Osteocyte (in vitro differentiated cells): ENCODE measurements around the gene TSPAN18. TPM values are rescaled to one million over a fixed set of nuclear protein-coding genes. Genes with fewer than 3 reads are reported as not detected.

Experiments
- DNase-seq: peaks from one replicate; pipeline ENCODE4 v3.0.0; 2021; ENCODE audit warnings: mixed read lengths; ENCODE audit not compliant: unreplicated experiment; ENCODE audit errors: extremely low spot score
- H3K27ac Mint-ChIP-seq: one replicate; pipeline ENCODE4 v1.8.0; 2021; ENCODE audit warnings: mild to moderate bottlenecking, mixed read lengths; ENCODE audit not compliant: unreplicated experiment
- H3K27me3 Mint-ChIP-seq: one replicate; pipeline ENCODE4 v1.8.0; 2021; ENCODE audit warnings: mixed read lengths; ENCODE audit not compliant: unreplicated experiment
- H3K36me3 Mint-ChIP-seq: one replicate; pipeline ENCODE4 v1.8.0; 2021; ENCODE audit warnings: mixed read lengths; ENCODE audit not compliant: unreplicated experiment
- H3K4me1 Mint-ChIP-seq: one replicate; pipeline ENCODE4 v1.8.0; 2021; ENCODE audit warnings: mixed read lengths; ENCODE audit not compliant: unreplicated experiment
- H3K4me3 Mint-ChIP-seq: one replicate; pipeline ENCODE4 v1.8.0; 2021; ENCODE audit warnings: mild to moderate bottlenecking, moderate library complexity, mixed read lengths; ENCODE audit not compliant: unreplicated experiment
- H3K9me3 Mint-ChIP-seq: one replicate; pipeline ENCODE4 v1.8.0; 2021; ENCODE audit warnings: mixed read lengths; ENCODE audit not compliant: unreplicated experiment
- total RNA-seq: library from RNA; stranded (reverse); gene quantifications from 2 replicates; pipeline ENCODE4 v1.2.1, GENCODE V29; 2021
- TF ChIP-seq, protein P1 (sequence below): fragments of 200-600 bp; sonication (generic); IDR thresholded peaks from 2 replicates; pipeline ENCODE4 v1.5.0; 2021; ENCODE audit warnings: antibody characterized with exemption, mild to moderate bottlenecking, moderate library complexity

TSPAN18 gene
- total RNA-seq, 1 donor from 2014 or later = 13.4 TPM

DNA sequence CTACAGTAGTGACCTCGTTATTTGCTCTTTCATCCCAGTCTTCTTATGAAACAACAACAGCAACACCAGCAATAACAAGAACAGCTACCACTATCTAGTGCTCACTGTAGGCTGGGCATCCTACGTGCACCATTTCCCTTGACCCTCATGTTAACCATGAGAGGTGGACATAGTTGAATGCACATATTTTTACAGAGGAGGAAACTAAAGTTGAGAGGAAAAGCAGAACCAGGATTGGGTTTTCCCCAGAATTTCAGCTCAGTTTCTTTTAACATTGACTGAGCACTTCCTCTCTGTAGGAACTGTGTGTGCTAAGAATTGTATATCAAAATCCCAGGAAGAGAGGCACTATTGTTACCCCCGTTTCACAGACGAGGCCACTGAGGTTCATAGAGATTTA lies 39.4 kb upstream of the TSPAN18 start:
- Mint-ChIP-seq H3K27me3 (peaks cover 33% of the 10 kb centered on the region), H3K36me3 (no peaks in the 10 kb centered on the region), H3K4me3 (no peak overlapping the region), H3K9me3 (no peaks in the 10 kb centered on the region), H3K27ac (no peak overlapping the region), H3K4me1 (no peaks in the 10 kb centered on the region)
- DNase-seq = no peak
- TF ChIP-seq, protein P1, sequence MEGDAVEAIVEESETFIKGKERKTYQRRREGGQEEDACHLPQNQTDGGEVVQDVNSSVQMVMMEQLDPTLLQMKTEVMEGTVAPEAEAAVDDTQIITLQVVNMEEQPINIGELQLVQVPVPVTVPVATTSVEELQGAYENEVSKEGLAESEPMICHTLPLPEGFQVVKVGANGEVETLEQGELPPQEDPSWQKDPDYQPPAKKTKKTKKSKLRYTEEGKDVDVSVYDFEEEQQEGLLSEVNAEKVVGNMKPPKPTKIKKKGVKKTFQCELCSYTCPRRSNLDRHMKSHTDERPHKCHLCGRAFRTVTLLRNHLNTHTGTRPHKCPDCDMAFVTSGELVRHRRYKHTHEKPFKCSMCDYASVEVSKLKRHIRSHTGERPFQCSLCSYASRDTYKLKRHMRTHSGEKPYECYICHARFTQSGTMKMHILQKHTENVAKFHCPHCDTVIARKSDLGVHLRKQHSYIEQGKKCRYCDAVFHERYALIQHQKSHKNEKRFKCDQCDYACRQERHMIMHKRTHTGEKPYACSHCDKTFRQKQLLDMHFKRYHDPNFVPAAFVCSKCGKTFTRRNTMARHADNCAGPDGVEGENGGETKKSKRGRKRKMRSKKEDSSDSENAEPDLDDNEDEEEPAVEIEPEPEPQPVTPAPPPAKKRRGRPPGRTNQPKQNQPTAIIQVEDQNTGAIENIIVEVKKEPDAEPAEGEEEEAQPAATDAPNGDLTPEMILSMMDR = no peak

DNA sequence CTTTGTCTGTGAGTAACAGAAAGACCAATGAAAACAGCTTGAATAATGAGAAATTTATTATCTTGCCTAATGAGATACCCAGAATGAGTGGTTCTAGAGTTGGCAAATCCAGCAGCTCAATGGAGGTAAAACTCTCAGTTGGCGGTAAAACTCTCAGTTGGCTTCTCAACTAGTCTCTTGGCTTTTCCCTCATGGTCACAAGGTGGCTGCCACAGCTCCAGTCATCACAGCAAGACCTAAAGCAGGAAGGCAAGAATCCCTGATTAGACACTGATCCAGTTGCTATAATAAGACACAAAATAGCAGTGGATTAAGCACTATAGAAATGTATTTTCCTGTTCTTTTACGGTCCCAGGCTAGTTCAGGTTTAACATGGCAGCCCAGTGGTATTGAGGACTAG lies 37.5 kb upstream of the TSPAN18 start:
- Mint-ChIP-seq H3K4me3 (no peak overlapping the region), H3K27me3 (peaks cover 31% of the 10 kb centered on the region), H3K9me3 (no peaks in the 10 kb centered on the region), H3K27ac (no peak overlapping the region), H3K4me1 (no peaks in the 10 kb centered on the region), H3K36me3 (no peaks in the 10 kb centered on the region)
- TF ChIP-seq, protein P1 = no peak
- no peak for DNase-seq

DNA sequence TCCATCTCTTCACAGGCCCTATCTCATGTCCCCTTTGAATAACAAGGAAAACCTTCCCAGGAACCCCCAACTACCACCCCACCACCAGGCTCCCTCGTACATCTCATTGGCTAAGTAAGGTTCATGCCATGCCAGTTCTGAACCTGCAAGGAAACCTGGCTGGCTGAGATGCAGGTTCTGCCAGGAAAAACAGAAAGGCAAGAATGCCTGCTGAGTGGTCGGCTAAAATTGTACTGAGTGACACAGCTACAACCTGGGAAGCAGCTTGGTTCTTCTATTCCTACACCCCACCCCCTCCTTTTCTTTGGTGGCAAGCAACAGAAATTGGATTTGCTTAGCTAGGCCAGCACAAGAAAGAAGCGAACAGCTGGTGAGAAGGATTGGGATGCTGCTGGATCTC lies 36.1 kb upstream of the TSPAN18 start:
- H3K27ac Mint-ChIP-seq = no peak overlapping the region
- H3K36me3 Mint-ChIP-seq = no peaks in the 10 kb centered on the region
- peaks cover 33% of the 10 kb centered on the region for H3K27me3 Mint-ChIP-seq
- H3K9me3 Mint-ChIP-seq = no peaks in the 10 kb centered on the region
- H3K4me1 Mint-ChIP-seq = no peaks in the 10 kb centered on the region
- TF ChIP-seq, protein P1 = no peak
- no peak for DNase-seq
- H3K4me3 Mint-ChIP-seq = no peak overlapping the region

DNA sequence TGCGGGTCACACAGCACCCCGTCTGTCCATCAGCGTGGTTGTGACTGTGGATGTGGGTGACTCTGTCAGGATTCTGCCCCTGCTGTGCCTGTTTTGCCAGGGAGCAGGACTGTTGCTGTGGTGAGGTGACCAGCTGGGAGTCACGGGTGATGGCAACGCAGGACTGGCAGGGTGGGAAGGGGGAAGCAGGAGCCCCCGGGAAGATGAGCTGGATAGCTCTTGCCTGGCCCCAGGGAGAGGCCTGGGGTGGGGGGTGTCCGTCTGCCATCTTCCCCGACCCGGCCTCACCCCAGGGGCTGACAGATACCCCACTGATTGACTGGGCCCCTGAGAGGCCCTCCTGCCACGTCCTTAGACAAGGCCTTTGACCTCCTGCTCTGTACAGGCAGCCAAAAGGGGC lies 34.3 kb upstream of the TSPAN18 start:
- Mint-ChIP-seq H3K27me3 (peaks cover 18% of the 10 kb centered on the region), H3K36me3 (no peaks in the 10 kb centered on the region), H3K27ac (no peak overlapping the region), H3K4me1 (no peaks in the 10 kb centered on the region), H3K4me3 (no peak overlapping the region), H3K9me3 (no peaks in the 10 kb centered on the region)
- TF ChIP-seq, protein P1 = no peak
- no peak for DNase-seq

DNA sequence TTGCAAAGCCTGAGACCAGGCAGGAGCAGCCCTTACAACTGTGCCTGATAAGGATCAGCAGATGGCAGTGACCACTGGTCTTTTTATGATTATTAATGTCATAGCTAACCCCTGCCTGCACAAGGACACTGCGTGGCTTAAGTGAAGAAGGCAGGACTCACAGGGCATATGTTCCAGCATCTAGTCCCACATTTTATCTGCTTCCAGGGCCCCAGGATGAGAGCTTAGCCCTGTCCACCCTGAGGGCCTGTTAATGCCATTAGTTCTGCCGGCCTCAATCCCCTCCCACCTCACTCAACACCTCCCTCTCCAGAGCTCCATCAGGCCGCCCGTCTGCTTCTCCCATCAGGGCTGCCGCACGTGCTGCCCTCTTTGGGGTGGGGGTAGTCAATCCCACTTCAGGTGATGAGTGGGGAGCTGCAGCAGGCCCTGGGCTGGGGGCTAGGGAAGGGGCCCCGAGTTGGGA lies 33.1 kb upstream of the TSPAN18 start:
- Mint-ChIP-seq H3K27ac (no peak overlapping the region), H3K9me3 (no peaks in the 10 kb centered on the region), H3K4me1 (no peaks in the 10 kb centered on the region), H3K4me3 (no peak overlapping the region), H3K36me3 (no peaks in the 10 kb centered on the region), H3K27me3 (peaks cover 5% of the 10 kb centered on the region)
- TF ChIP-seq, protein P1 = no peak
- DNase-seq = no peak
